Measurements from ENCODE around the gene EGFL7. TPM values are rescaled to one million over a fixed set of nuclear protein-coding genes. Genes with fewer than 3 reads are reported as not detected.

EGFL7 gene
- total RNA-seq, 1 experiment from 2014 or later = 38.0 TPM

DNA sequence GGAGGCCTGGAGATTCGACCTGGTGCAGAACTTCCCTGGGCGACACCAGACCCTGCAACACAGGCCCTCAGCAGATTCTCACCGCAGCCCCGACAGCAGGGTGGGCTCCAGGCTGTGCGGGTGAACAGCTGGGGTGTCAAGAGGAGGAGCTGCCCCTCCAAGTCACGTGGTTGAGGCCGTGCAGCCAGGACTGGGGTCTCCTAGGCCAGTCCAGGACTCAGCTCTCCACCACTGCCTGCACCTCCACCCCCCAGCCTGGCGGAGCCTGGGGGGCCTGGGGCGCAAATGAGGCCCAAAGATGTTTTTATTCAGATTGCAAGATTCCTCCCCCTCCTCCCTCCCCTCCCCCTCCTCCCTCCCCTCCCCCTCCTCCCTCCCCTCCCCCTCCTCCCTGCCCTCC lies 33.8 kb downstream of the EGFL7 start:
- Histone ChIP-seq H3K4me2 (ENCODE audit: insufficient read depth, insufficient read length, low read length) (no peak overlapping the region), H3K27ac (ENCODE audit: insufficient read length, low read depth, low read length) (no peak overlapping the region), H3K27me3 (ENCODE audit: insufficient read depth, low read length) (no peaks in the 10 kb centered on the region), H3K79me1 (ENCODE audit: insufficient read depth, low read depth, low read length, poor library complexity, severe bottlenecking) (no peaks in the 10 kb centered on the region), H3K56ac (ENCODE audit: insufficient read length, low read depth, low read length) (no peak overlapping the region), H3K9me3 (ENCODE audit: control insufficient read depth, low read depth, low read length) (no peaks in the 10 kb centered on the region), H3K23me2 (ENCODE audit: insufficient read length, low read depth, low read length, poor library complexity, severe bottlenecking) (no peaks in the 10 kb centered on the region), H3K14ac (ENCODE audit: insufficient read depth, low read length) (no peak overlapping the region), H3T11ph (ENCODE audit: low read length) (no peak overlapping the region), H2BK20ac (ENCODE audit: low read depth, low read length, poor library complexity, severe bottlenecking) (no peak overlapping the region), H4K91ac (ENCODE audit: insufficient read length, low read depth, low read length) (no peak overlapping the region), H3K4me1 (ENCODE audit: insufficient read depth, low read length) (no peaks in the 10 kb centered on the region), H4K5ac (ENCODE audit: insufficient read length, low read depth, low read length) (no peak overlapping the region), H3K23ac (ENCODE audit: insufficient read length, low read depth, low read length) (no peak overlapping the region), H2BK5ac (ENCODE audit: insufficient read length, low read length) (no peak overlapping the region), H2BK12ac (ENCODE audit: insufficient read length, low read depth, low read length) (no peak overlapping the region), H4K20me1 (ENCODE audit: control insufficient read depth, insufficient read depth, insufficient read length) (no peaks in the 10 kb centered on the region), H2AFZ (ENCODE audit: low read length) (no peak overlapping the region), H3K18ac (ENCODE audit: insufficient read length, low read depth, low read length) (peak overlapping the region; percentile 25), H2AK5ac (ENCODE audit: insufficient read length, low read length) (no peak overlapping the region), H2BK15ac (ENCODE audit: low read depth, low read length) (no peak overlapping the region), H4K8ac (replicated peaks; ENCODE audit: insufficient read length, low read depth, low read length) (no peak overlapping the region), H3K4ac (ENCODE audit: low read depth, low read length) (no peak overlapping the region), H3K9ac (ENCODE audit: extremely low read depth, insufficient read length, low read length) (no peak overlapping the region), H3K79me2 (ENCODE audit: insufficient read depth, low read length) (no peaks in the 10 kb centered on the region), H2BK120ac (ENCODE audit: low read depth, low read length, poor library complexity, severe bottlenecking) (no peak overlapping the region)
- Mint-ChIP-seq H3K27me3 (ENCODE audit: low read depth) (peaks cover 29% of the 10 kb centered on the region), H3K27ac (no peak overlapping the region), H3K4me1 (peaks cover 5 to 23% of the 10 kb centered on the region in 2 experiments), H3K36me3 (ENCODE audit: insufficient read depth in 1 of 3, low read depth in 3 of 3) (no peaks in the 10 kb centered on the region), H3K4me3 (no peak overlapping the region), H3K9me3 (no peaks in the 10 kb centered on the region; a peak in 1 of 5 replicates)
- DNase-seq = no peak
- TF ChIP-seq, protein P1, sequence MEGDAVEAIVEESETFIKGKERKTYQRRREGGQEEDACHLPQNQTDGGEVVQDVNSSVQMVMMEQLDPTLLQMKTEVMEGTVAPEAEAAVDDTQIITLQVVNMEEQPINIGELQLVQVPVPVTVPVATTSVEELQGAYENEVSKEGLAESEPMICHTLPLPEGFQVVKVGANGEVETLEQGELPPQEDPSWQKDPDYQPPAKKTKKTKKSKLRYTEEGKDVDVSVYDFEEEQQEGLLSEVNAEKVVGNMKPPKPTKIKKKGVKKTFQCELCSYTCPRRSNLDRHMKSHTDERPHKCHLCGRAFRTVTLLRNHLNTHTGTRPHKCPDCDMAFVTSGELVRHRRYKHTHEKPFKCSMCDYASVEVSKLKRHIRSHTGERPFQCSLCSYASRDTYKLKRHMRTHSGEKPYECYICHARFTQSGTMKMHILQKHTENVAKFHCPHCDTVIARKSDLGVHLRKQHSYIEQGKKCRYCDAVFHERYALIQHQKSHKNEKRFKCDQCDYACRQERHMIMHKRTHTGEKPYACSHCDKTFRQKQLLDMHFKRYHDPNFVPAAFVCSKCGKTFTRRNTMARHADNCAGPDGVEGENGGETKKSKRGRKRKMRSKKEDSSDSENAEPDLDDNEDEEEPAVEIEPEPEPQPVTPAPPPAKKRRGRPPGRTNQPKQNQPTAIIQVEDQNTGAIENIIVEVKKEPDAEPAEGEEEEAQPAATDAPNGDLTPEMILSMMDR (conservative IDR thresholded peaks at IDR 0.05) = no peak
- WGBS (ENCODE audit: extremely low coverage, insufficient read length, low lambda C conversion rate) = no CpG with 5 or more reads among the region's 9 CpGs

Measured in H9 (cell line).